GM12878 (cell line): ENCODE data around the gene NAA20. TPM values are rescaled to one million over a fixed set of nuclear protein-coding genes. Genes with fewer than 3 reads are reported as not detected.

Source experiments
- ATAC-seq: fragments of 200-7000 bp; cut with Tn5 transposase; 3 replicates; pipeline ENCODE4 v1.9.1; 2020; ENCODE audit warnings: mild to moderate bottlenecking, moderate library complexity
- BruUV-seq: library from RNA; stranded (reverse); fragments of 400-500 nt; replicated peaks from 2 replicates; lab custom pipeline; 2021; lab: Mats Ljungman, UMichigan
- CTCF ChIA-PET: fragments of 300-600 bp; sonication (Branson Sonifier 250); formaldehyde crosslinking; extraction: SDS; loops from one replicate; lab custom pipeline; 2021; ENCODE audit warnings: inconsistent platforms; lab: Yijun Ruan, JAX
- POLR2A ChIA-PET: fragments of 350-600 bp; formaldehyde crosslinking; extraction: SDS; loops from one replicate; lab custom pipeline; 2021; ENCODE audit warnings: inconsistent platforms; lab: Charles Lee
- RAD21 ChIA-PET: fragments of 300-600 bp; sonication (Branson Sonifier 250); formaldehyde crosslinking; loops from one replicate; lab custom pipeline; 2023; ENCODE audit warnings: antibody characterized with exemption; ENCODE audit not compliant: unreplicated experiment; lab: Charles Lee
- SMC1A ChIA-PET: fragments of 300-600 bp; sonication (Branson Sonifier 250); formaldehyde crosslinking; loops from one replicate; lab custom pipeline; 2023; ENCODE audit not compliant: unreplicated experiment, uncharacterized antibody; lab: Charles Lee
- DNase-seq: peaks from one replicate; pipeline ENCODE4 v3.0.0-alpha.2; 2011; ENCODE audit warnings: low read depth, low spot score
- FAIRE-seq: peaks from 3 replicates; lab custom pipeline; 2011; peaks lifted over from hg19 to GRCh38; lab: Jason Lieb, UNC
- H2AFZ ChIP-seq: 2 replicates; pipeline ENCODE4 v1.6.0; 2011; ENCODE audit warnings: low read depth, low read length, control low read depth; ENCODE audit not compliant: control insufficient read depth
- H3K27ac ChIP-seq: 2 replicates; pipeline ENCODE4 v1.5.1; 2011; ENCODE audit warnings: control low read depth; ENCODE audit not compliant: control insufficient read depth, insufficient read depth
- H3K27me3 ChIP-seq, 2 experiments: replicated peaks in 1 of 2; 2 replicates each; pipeline versions ENCODE4 v1.6.0 to v1.6.1; 2011; ENCODE audit warnings: low read length in 1 of 2; ENCODE audit not compliant: control insufficient read depth in 2 of 2, insufficient read depth in 2 of 2
- H3K36me3 ChIP-seq, 2 experiments: 2 replicates each; pipeline ENCODE4 v1.5.1; 2011; ENCODE audit warnings: low read length in 1 of 2; ENCODE audit not compliant: control insufficient read depth in 2 of 2, insufficient read depth in 2 of 2
- H3K4me1 ChIP-seq: 2 replicates; pipeline ENCODE4 v1.6.1; 2011; ENCODE audit warnings: mild to moderate bottlenecking, low read length, moderate library complexity, mixed read lengths; ENCODE audit not compliant: control insufficient read depth, insufficient read depth
- H3K4me2 ChIP-seq: 2 replicates; pipeline ENCODE4 v1.6.0; 2011; ENCODE audit warnings: control low read depth; ENCODE audit not compliant: control insufficient read depth, insufficient read depth
- H3K4me3 ChIP-seq: fragments of 200-600 bp; sonication (generic); 2 replicates; pipeline ENCODE4 v1.5.1; 2016
- H3K79me2 ChIP-seq: 2 replicates; pipeline ENCODE4 v1.6.0; 2011; ENCODE audit warnings: low read length; ENCODE audit not compliant: control insufficient read depth, insufficient read depth
- H3K9ac ChIP-seq: 2 replicates; pipeline ENCODE4 v1.8.0; 2011; ENCODE audit warnings: low read length, control low read depth, mixed read lengths; ENCODE audit not compliant: control insufficient read depth, insufficient read depth
- H3K9me3 ChIP-seq: replicated peaks from 3 replicates; pipeline ENCODE4 v1.5.1; 2011; ENCODE audit warnings: mild to moderate bottlenecking, low read length; ENCODE audit not compliant: control insufficient read depth, insufficient read depth
- H4K20me1 ChIP-seq: 2 replicates; pipeline ENCODE4 v1.6.0; 2011; ENCODE audit not compliant: control insufficient read depth, insufficient read depth
- CHD4 ChIP-seq: fragments of 200-600 bp; sonication (generic); IDR thresholded peaks from 2 replicates; pipeline ENCODE4 v1.6.1; 2016; ENCODE audit warnings: mild to moderate bottlenecking
- FOXM1 ChIP-seq: IDR thresholded peaks from 2 replicates; pipeline ENCODE4 v1.6.1; 2012; ENCODE audit warnings: low read depth, mild to moderate bottlenecking, inconsistent platforms, low read length, moderate library complexity
- JUNB ChIP-seq: IDR thresholded peaks from 2 replicates; pipeline ENCODE4 v1.6.1; 2016; ENCODE audit warnings: antibody characterized with exemption, mild to moderate bottlenecking
- ZBTB40 ChIP-seq: fragments of 450-650 bp; IDR thresholded peaks from 2 replicates; pipeline ENCODE4 v1.6.1; 2016; ENCODE audit warnings: mild to moderate bottlenecking, moderate library complexity, borderline replicate concordance
- WGBS: methylation state at CpG from one replicate; pipeline ENCODE4 v1.1.6; 2016; ENCODE audit warnings: low lambda C conversion rate; ENCODE audit not compliant: insufficient replicate concordance, insufficient coverage; ENCODE audit errors: missing lambda C conversion rate; 5-methylcytosine and 5-hydroxymethylcytosine counted together
- in situ Hi-C: fragments of 300-500 bp; cut with MboI; formaldehyde crosslinking; loops from 9 replicates; pipeline ENCODE4 v1.14.3; 2018; ENCODE audit warnings: mixed read lengths
- intact Hi-C: fragments of 100-400 bp; cut with micrococcal nuclease; formaldehyde crosslinking; loops from one replicate; pipeline ENCODE4 v1.14.2; 2022; ENCODE audit not compliant: unreplicated experiment
- polyA plus RNA-seq, 11 experiments: library from polyadenylated mRNA; depleted of rRNA in 4 of 11; unstranded in 6 of 11; stranded (reverse) in 5 of 11; fragments of >200 nt; fragmentation: Nextera tagmentation in 4 of 11; fragmentation: Illumina TruSeq in 1 of 11; extraction: Ambion mirVana in 4 of 11; extraction: Trizol in 1 of 11; gene quantifications; 1 replicate in 1 of 11; 2 replicates in 10 of 11; pipeline versions ENCODE4 v1.2.1 to v1.2.3, GENCODE V29; 2011 to 2016; ENCODE audit warnings: inconsistent platforms in 2 of 11, missing spikeins in 2 of 11, low read depth in 1 of 11
- total RNA-seq, 4 experiments: library from RNA; depleted of rRNA in 3 of 4; stranded (reverse); fragments of >200 nt in 3 of 4; fragmentation: Illumina TruSeq in 1 of 4; extraction: Trizol in 1 of 4; gene quantifications; 2 replicates each; pipeline versions ENCODE4 v1.2.1 to v1.2.3, GENCODE V29; 2013 to 2021
- TF ChIP-seq, protein P1 (sequence below): fragments of 450-650 bp; IDR thresholded peaks from 2 replicates; pipeline ENCODE4 v1.6.1; 2016; ENCODE audit warnings: mild to moderate bottlenecking
- TF ChIP-seq, protein P2 (sequence below): fragments of 450-650 bp; IDR thresholded peaks from 2 replicates; pipeline ENCODE4 v1.6.1; 2017; ENCODE audit warnings: mild to moderate bottlenecking, moderate library complexity

NAA20 gene
- total and polyA plus RNA-seq, 10 of the 15 experiments (the other 5 are each of a cell fraction or from before 2014, with no cell fraction given) = 48.3 to 366 (median 89.1) TPM

DNA sequence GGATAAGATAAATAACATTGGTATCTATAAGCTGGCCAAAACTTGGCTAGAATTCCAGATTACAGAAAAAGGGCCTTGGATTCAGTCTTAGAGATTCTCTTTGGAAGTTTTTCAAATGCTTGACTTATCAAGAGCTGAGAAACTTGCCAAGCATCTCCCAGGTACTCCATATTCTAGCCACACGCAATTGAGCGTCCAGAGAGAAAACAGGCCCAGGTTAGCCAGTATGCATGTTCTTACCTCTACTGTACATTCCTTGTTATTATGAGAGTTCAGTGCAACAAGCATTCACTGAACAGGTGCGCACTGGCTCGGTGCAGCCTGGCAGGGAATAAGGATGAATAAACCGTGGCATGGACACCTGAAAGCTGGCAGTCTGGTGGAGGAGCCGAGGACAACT, 21.4 kb downstream of the NAA20 start:
- ChIA-PET CTCF (interaction anchor here (1.0 kb wide), 1 partner anchor 12 kb away, joined by 3 read pairs; no protein-coding TSS in a partner anchor), RAD21 (no interaction called here), POLR2A (interaction anchor here (0.6 kb wide), 1 partner anchor 357 kb away, joined by 3 read pairs; no protein-coding TSS in a partner anchor), SMC1A (no interaction called here)
- DNase-seq (no peak), ATAC-seq (no peak), FAIRE-seq (no peak)
- Histone ChIP-seq H3K4me1 (no peaks in the 10 kb centered on the region), H3K4me2 (no peak overlapping the region), H3K27ac (no peak overlapping the region), H3K9me3 (no peaks in the 10 kb centered on the region), H4K20me1 (no peaks in the 10 kb centered on the region), H3K36me3 (peaks cover 5 to 26% of the 10 kb centered on the region in 2 experiments), H3K79me2 (no peaks in the 10 kb centered on the region), H3K4me3 (no peak overlapping the region), H3K27me3 (no peaks in the 10 kb centered on the region), H2AFZ (no peak overlapping the region), H3K9ac (no peak overlapping the region)
- intact Hi-C loops (no loop called here), in situ Hi-C loops (no loop called here)
- no TSS peak for BruUV-seq
- WGBS = 97% methylated on average over 6 of the region's 6 CpGs
- TF ChIP-seq, protein P1, sequence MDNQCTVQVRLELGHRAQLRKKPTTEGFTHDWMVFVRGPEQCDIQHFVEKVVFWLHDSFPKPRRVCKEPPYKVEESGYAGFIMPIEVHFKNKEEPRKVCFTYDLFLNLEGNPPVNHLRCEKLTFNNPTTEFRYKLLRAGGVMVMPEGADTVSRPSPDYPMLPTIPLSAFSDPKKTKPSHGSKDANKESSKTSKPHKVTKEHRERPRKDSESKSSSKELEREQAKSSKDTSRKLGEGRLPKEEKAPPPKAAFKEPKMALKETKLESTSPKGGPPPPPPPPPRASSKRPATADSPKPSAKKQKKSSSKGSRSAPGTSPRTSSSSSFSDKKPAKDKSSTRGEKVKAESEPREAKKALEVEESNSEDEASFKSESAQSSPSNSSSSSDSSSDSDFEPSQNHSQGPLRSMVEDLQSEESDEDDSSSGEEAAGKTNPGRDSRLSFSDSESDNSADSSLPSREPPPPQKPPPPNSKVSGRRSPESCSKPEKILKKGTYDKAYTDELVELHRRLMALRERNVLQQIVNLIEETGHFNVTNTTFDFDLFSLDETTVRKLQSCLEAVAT = no peak

- no peaks in the 10 kb centered on the region for H3K79me2 ChIP-seq
- H3K4me3 ChIP-seq = no peak overlapping the region
- no peak overlapping the region for H3K27ac ChIP-seq
- FAIRE-seq (no peak), ATAC-seq (no peak), DNase-seq (no peak)
- ChIA-PET SMC1A (interaction anchor here (0.6 to 0.8 kb wide), 2 partner anchors 12 to 842 kb away, joined by 3 read pairs; partner anchors contain the start of gene CRNKL1), POLR2A (no interaction called here), CTCF (interaction anchor here (1.2 kb wide), 1 partner anchor 23 kb away, joined by 6 read pairs; the partner anchor contains the start of gene NAA20), RAD21 (no interaction called here)
- no peaks in the 10 kb centered on the region for H3K27me3 ChIP-seq
- H2AFZ ChIP-seq = no peak overlapping the region
- H3K4me2 ChIP-seq = no peak overlapping the region
- no peaks in the 10 kb centered on the region for H3K4me1 ChIP-seq
- peaks cover 5 to 20% of the 10 kb centered on the region in 2 experiments for H3K36me3 ChIP-seq
- in situ Hi-C loops (no loop called here), intact Hi-C loops (no loop called here)
- WGBS = 98% methylated on average over 5 of the region's 6 CpGs
- no peak overlapping the region for H3K9ac ChIP-seq
- no peaks in the 10 kb centered on the region for H4K20me1 ChIP-seq
- no peaks in the 10 kb centered on the region for H3K9me3 ChIP-seq
- no TSS peak for BruUV-seq
- no peak for TF ChIP-seq ZBTB40
- no peak for TF ChIP-seq CHD4
- TF ChIP-seq, protein P2, sequence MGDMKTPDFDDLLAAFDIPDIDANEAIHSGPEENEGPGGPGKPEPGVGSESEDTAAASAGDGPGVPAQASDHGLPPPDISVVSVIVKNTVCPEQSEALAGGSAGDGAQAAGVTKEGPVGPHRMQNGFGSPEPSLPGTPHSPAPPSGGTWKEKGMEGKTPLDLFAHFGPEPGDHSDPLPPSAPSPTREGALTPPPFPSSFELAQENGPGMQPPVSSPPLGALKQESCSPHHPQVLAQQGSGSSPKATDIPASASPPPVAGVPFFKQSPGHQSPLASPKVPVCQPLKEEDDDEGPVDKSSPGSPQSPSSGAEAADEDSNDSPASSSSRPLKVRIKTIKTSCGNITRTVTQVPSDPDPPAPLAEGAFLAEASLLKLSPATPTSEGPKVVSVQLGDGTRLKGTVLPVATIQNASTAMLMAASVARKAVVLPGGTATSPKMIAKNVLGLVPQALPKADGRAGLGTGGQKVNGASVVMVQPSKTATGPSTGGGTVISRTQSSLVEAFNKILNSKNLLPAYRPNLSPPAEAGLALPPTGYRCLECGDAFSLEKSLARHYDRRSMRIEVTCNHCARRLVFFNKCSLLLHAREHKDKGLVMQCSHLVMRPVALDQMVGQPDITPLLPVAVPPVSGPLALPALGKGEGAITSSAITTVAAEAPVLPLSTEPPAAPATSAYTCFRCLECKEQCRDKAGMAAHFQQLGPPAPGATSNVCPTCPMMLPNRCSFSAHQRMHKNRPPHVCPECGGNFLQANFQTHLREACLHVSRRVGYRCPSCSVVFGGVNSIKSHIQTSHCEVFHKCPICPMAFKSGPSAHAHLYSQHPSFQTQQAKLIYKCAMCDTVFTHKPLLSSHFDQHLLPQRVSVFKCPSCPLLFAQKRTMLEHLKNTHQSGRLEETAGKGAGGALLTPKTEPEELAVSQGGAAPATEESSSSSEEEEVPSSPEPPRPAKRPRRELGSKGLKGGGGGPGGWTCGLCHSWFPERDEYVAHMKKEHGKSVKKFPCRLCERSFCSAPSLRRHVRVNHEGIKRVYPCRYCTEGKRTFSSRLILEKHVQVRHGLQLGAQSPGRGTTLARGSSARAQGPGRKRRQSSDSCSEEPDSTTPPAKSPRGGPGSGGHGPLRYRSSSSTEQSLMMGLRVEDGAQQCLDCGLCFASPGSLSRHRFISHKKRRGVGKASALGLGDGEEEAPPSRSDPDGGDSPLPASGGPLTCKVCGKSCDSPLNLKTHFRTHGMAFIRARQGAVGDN = no peak
- no peak for TF ChIP-seq JUNB
- no peak for TF ChIP-seq FOXM1
Observed at GRCh38 chr20:20039752-20040387, 22.7 kb downstream of the NAA20 start.
